NCI-H2081 (cell line): ENCODE results near the gene SPAG9.

ENCODE experiments used
- DNase-seq, 2 experiments: peaks; one replicate each; lab custom pipeline; 2025; lab: John Stamatoyannopoulos, UW

The SPAG9 gene

GRCh38 chr17:50993544-50993943 is 127.1 kb downstream of the SPAG9 start:
- no peak for DNase-seq

- DNase-seq = no peak
These were observed 131.5 kb downstream of the SPAG9 start for GRCh38 chr17:50989149-50989548.

- DNase-seq = no peak
These were observed 132.2 kb downstream of the SPAG9 start for GRCh38 chr17:50988427-50988826.

- DNase-seq = no peak
These were observed 133.5 kb downstream of the SPAG9 start for GRCh38 chr17:50986989-50987660.

- no peak for DNase-seq
These were observed 139.4 kb downstream of the SPAG9 start for GRCh38 chr17:50981279-50981678.

GRCh38 chr17:50979524-50979927 is 141.1 kb downstream of the SPAG9 start:
- DNase-seq = no peak

GRCh38 chr17:50977487-50978159 is 143.0 kb downstream of the SPAG9 start:
- no peak for DNase-seq

- DNase-seq = peak in 1 of 2 experiments; percentile 41
These were observed 143.7 kb downstream of the SPAG9 start for GRCh38 chr17:50976951-50977472.

GRCh38 chr17:50973557-50974494 is 146.8 kb downstream of the SPAG9 start:
- no peak for DNase-seq

GRCh38 chr17:50972577-50972976 is 148.1 kb downstream of the SPAG9 start:
- DNase-seq = no peak

GRCh38 chr17:50967795-50968194 is 152.9 kb downstream of the SPAG9 start:
- no peak for DNase-seq

- DNase-seq = no peak
These were observed 154.5 kb downstream of the SPAG9 start for GRCh38 chr17:50966163-50966666.

GRCh38 chr17:50963139-50963538 is 157.5 kb downstream of the SPAG9 start:
- no peak for DNase-seq

- DNase-seq = no peak
These were observed 159.1 kb downstream of the SPAG9 start for GRCh38 chr17:50961282-50962220.

- no peak for DNase-seq
These were observed 161.3 kb downstream of the SPAG9 start for GRCh38 chr17:50959341-50959740.

GRCh38 chr17:50957600-50958575 is 162.8 kb downstream of the SPAG9 start:
- no peak for DNase-seq

- DNase-seq = peak; percentile 70 to 73
These were observed 163.7 kb downstream of the SPAG9 start for GRCh38 chr17:50956750-50957523.

- no peak for DNase-seq
These were observed 164.3 kb downstream of the SPAG9 start for GRCh38 chr17:50956409-50956749.

GRCh38 chr17:50955667-50956120 is 165.0 kb downstream of the SPAG9 start:
- DNase-seq = no peak
